Neural cell (in vitro differentiated cells): Measurements from ENCODE around the gene TMEM185B.

Experiments
- EP300 ChIP-seq: fragments of 450-650 bp; conservative IDR thresholded peaks from 2 replicates; pipeline ENCODE4 v1.6.1; 2014; ENCODE audit warnings: antibody characterized with exemption, mild to moderate bottlenecking, moderate library complexity; ENCODE audit not compliant: poor library complexity, severe bottlenecking
- RAD21 ChIP-seq: fragments of 450-650 bp; conservative IDR thresholded peaks from 2 replicates; pipeline ENCODE4 v1.6.1; 2014; ENCODE audit warnings: antibody characterized with exemption, mild to moderate bottlenecking, moderate library complexity
- TAF1 ChIP-seq: IDR thresholded peaks from 2 replicates; pipeline ENCODE4 v1.6.1; 2012; ENCODE audit warnings: low read depth
- TF ChIP-seq, protein P1 (sequence below): fragments of 450-650 bp; IDR thresholded peaks from 2 replicates; pipeline ENCODE4 v1.5.1; 2014; ENCODE audit warnings: antibody characterized with exemption, mild to moderate bottlenecking, moderate library complexity; ENCODE audit not compliant: poor library complexity, severe bottlenecking

DNA sequence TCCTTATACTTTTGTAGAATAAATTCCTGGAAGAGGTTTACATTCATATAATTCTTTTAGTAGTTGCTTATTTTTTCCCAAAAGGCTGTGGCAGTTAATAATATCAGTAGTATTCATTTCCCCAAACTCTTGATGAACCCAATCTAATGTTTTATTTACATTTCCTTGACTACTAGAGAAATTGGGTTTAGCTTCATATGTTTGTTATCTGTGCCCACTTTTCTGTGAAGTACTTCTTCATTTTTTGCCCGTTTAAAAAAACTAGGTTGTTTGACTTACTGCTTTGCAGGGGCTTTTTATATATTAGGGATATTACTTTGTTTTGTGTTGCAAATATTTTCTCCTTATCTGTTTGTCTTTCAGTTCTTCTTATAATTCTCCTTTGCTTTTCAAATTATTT lies 46.6 kb upstream of the TMEM185B start:
- TF ChIP-seq, protein P1, sequence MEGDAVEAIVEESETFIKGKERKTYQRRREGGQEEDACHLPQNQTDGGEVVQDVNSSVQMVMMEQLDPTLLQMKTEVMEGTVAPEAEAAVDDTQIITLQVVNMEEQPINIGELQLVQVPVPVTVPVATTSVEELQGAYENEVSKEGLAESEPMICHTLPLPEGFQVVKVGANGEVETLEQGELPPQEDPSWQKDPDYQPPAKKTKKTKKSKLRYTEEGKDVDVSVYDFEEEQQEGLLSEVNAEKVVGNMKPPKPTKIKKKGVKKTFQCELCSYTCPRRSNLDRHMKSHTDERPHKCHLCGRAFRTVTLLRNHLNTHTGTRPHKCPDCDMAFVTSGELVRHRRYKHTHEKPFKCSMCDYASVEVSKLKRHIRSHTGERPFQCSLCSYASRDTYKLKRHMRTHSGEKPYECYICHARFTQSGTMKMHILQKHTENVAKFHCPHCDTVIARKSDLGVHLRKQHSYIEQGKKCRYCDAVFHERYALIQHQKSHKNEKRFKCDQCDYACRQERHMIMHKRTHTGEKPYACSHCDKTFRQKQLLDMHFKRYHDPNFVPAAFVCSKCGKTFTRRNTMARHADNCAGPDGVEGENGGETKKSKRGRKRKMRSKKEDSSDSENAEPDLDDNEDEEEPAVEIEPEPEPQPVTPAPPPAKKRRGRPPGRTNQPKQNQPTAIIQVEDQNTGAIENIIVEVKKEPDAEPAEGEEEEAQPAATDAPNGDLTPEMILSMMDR: no peak
- TF ChIP-seq TAF1 (no peak), EP300 (no peak), RAD21 (no peak)
